Transverse colon (tissue), 3 donors: ENCODE data around the gene ZCCHC17.

Experiments
- EP300 ChIP-seq: sonication (generic); formaldehyde crosslinking; IDR thresholded peaks from one replicate; pipeline ENCODE4 v1.6.1; 2017; ENCODE audit warnings: antibody characterized with exemption, low read depth
- POLR2A ChIP-seq: fragments of 450-650 bp; IDR thresholded peaks from one replicate; pipeline ENCODE4 v1.6.1; 2016; ENCODE audit warnings: antibody characterized with exemption, mild to moderate bottlenecking, moderate library complexity
- TF ChIP-seq, protein P1 (sequence below), 5 experiments: fragments of 200-600 bp in 3 of 5; fragments of 450-650 bp in 2 of 5; sonication (generic) in 3 of 5; IDR thresholded peaks; 1 replicate in 2 of 5; 2 replicates in 3 of 5; pipeline ENCODE4 v1.5.1; 2016 to 2017; ENCODE audit warnings: antibody characterized with exemption in 5 of 5, inconsistent platforms in 3 of 5, mild to moderate bottlenecking in 2 of 5, moderate library complexity in 1 of 5

DNA sequence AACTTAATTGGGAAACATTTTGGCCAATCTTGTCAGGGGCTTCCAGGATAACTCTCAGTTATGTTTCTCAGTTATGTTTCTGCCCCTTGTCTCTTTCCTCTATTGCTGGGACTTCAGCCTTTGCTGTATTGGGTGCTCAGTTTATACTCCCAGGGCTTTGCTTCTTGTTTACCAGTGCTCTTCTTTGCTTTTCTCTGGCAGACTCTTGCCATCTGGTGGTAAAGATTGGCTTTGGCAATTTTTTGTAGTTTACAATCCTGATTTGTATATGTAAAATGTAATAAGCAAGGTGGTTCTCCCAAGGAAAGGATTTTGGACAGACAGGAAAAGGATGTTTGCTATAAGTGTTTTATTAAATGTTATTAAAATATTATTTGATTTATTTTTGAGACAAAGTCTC, 38.2 kb downstream of the ZCCHC17 start:
- TF ChIP-seq, protein P1, sequence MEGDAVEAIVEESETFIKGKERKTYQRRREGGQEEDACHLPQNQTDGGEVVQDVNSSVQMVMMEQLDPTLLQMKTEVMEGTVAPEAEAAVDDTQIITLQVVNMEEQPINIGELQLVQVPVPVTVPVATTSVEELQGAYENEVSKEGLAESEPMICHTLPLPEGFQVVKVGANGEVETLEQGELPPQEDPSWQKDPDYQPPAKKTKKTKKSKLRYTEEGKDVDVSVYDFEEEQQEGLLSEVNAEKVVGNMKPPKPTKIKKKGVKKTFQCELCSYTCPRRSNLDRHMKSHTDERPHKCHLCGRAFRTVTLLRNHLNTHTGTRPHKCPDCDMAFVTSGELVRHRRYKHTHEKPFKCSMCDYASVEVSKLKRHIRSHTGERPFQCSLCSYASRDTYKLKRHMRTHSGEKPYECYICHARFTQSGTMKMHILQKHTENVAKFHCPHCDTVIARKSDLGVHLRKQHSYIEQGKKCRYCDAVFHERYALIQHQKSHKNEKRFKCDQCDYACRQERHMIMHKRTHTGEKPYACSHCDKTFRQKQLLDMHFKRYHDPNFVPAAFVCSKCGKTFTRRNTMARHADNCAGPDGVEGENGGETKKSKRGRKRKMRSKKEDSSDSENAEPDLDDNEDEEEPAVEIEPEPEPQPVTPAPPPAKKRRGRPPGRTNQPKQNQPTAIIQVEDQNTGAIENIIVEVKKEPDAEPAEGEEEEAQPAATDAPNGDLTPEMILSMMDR (IDR thresholded peaks at IDR 0.05), result peak; percentile 42 to 56 (median 51)
- TF ChIP-seq POLR2A (no peak), EP300 (no peak)
